ENCODE measurements around the gene GTF2B.
"Not testable (repeated sequence)": the region's sequence is repeated elsewhere in the genome, so short reads cannot be mapped to it uniquely, and the experiment has no call there.

GTF2B gene

GRCh38 chr1:88920845-88921244, 29.5 kb upstream of the GTF2B start:
- TF ChIP-seq CTCF (IDR thresholded peaks at IDR 0.05; ENCODE audit: insufficient read depth, low read depth, low read length, missing control alignments): no peak
- H3K4me3 ChIP-seq (ENCODE audit: low read depth, low read length): no peak overlapping the region

GRCh38 chr1:88917321-88918025, 26.1 kb upstream of the GTF2B start:
- H3K4me3 ChIP-seq (ENCODE audit: low read depth, low read length): no peak overlapping the region
- DNase-seq (ENCODE audit: low read depth): no peak

More at GRCh38 chr1:88920845-88921244, 29.5 kb upstream of the GTF2B start:
- DNase-seq (ENCODE audit: low read depth): no peak

GRCh38 chr1:88916883-88917282, 25.5 kb upstream of the GTF2B start:
- DNase-seq (ENCODE audit: low read depth): no peak
- TF ChIP-seq CTCF (IDR thresholded peaks at IDR 0.05; ENCODE audit: insufficient read depth, low read depth, low read length, missing control alignments): no peak
- no peak overlapping the region for H3K4me3 ChIP-seq (ENCODE audit: low read depth, low read length)

More at GRCh38 chr1:88917321-88918025, 26.1 kb upstream of the GTF2B start:
- TF ChIP-seq CTCF (IDR thresholded peaks at IDR 0.05; ENCODE audit: insufficient read depth, low read depth, low read length, missing control alignments): no peak

- DNase-seq (ENCODE audit: low read depth); H3K4me3 ChIP-seq (ENCODE audit: low read depth, low read length): not testable (repeated sequence)
Measured at GRCh38 chr1:88911800-88912199, 20.4 kb upstream of the GTF2B start.

- DNase-seq (ENCODE audit: low read depth): no peak
- TF ChIP-seq CTCF (IDR thresholded peaks at IDR 0.05; ENCODE audit: insufficient read depth, low read depth, low read length, missing control alignments): no peak
- H3K4me3 ChIP-seq (ENCODE audit: low read depth, low read length): no peak overlapping the region
Measured at GRCh38 chr1:88911161-88911560, 19.8 kb upstream of the GTF2B start.

- H3K4me3 ChIP-seq (ENCODE audit: low read depth, low read length): no peak overlapping the region
- TF ChIP-seq CTCF (IDR thresholded peaks at IDR 0.05; ENCODE audit: insufficient read depth, low read depth, low read length, missing control alignments): no peak
- no peak for DNase-seq (ENCODE audit: low read depth)
Measured at GRCh38 chr1:88910401-88910800, 19.0 kb upstream of the GTF2B start.

GRCh38 chr1:88900883-88901282, 9.5 kb upstream of the GTF2B start:
- no peak overlapping the region for H3K4me3 ChIP-seq (ENCODE audit: low read depth, low read length)
- no peak for DNase-seq (ENCODE audit: low read depth)
- TF ChIP-seq CTCF (IDR thresholded peaks at IDR 0.05; ENCODE audit: insufficient read depth, low read depth, low read length, missing control alignments): no peak

Measured in GM12865 (cell line).